Erythroblast (primary cell): ENCODE results near the gene ZC2HC1B.

Experiments used
- GATA1 ChIP-seq: IDR thresholded peaks from 2 replicates; pipeline ENCODE4 v1.6.1; 2011; ENCODE audit warnings: low read depth, mild to moderate bottlenecking, control low read depth, low read length, moderate library complexity
- POLR2A ChIP-seq: IDR thresholded peaks from 2 replicates; pipeline ENCODE4 v1.6.1; 2011; ENCODE audit warnings: mild to moderate bottlenecking, low read length

DNA sequence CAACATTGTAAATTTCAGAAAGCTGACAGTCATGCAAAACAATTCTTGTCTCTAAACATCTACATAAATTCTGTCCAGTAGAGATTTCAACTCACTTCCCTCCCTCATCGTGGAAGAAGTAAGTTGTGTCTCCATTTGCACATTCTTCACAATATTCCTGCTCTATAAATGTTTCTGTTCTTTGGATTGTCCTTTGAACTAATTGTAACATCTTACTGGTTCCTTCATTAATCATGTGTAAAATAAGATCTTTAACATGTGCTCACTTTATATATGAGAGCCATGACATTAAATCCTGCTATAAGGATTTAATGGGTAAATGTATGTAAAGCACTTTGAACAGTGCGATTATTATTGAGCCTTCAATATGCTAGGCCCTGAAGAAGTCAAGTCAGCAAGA, 28.1 kb upstream of the ZC2HC1B start:
- TF ChIP-seq POLR2A (no peak), GATA1 (no peak)
